Tibial artery (tissue), 4 donors: ENCODE measurements around the gene REXO1.

Experiments
- DNase-seq, 2 donors: peaks; one replicate each; pipeline ENCODE4 v3.0.0-alpha.2; 2019
- H3K27ac ChIP-seq, 2 donors: fragments of 200-600 bp; sonication (generic) in 1 of 2; 1 replicate in 1 of 2; 2 replicates in 1 of 2; pipeline ENCODE4 v1.5.1; 2018 to 2019; ENCODE audit warnings: mild to moderate bottlenecking in 1 of 2
- H3K27me3 ChIP-seq, 2 donors: fragments of 200-600 bp; sonication (generic) in 1 of 2; one replicate each; pipeline versions ENCODE4 v1.5.1 to v1.6.0; 2016 to 2019
- H3K36me3 ChIP-seq, 3 donors: fragments of 200-600 bp; sonication (generic) in 2 of 3; one replicate each; pipeline ENCODE4 v1.5.1; 2016 to 2019; ENCODE audit warnings: mild to moderate bottlenecking in 2 of 3
- H3K4me1 ChIP-seq, 4 donors: fragments of 200-600 bp; sonication (generic) in 2 of 4; 1 replicate in 3 of 4; 2 replicates in 1 of 4; pipeline ENCODE4 v1.5.1; 2016 to 2019
- H3K4me3 ChIP-seq, 2 donors: fragments of 200-600 bp; sonication (generic) in 1 of 2; 1 replicate in 1 of 2; 2 replicates in 1 of 2; pipeline ENCODE4 v1.5.1; 2018 to 2019; ENCODE audit warnings: mild to moderate bottlenecking in 2 of 2
- H3K9me3 ChIP-seq, 3 donors: fragments of 200-600 bp; sonication (generic) in 1 of 3; one replicate each; pipeline ENCODE4 v1.5.1; 2016 to 2019
- intact Hi-C: fragments of 100-400 bp; cut with DNase I; formaldehyde crosslinking; loops from one replicate; pipeline ENCODE4 v1.15.0; 2023; ENCODE audit warnings: low total_unique reads
- TF ChIP-seq, protein P1 (sequence below), 2 experiments: fragments of 200-600 bp in 1 of 2; fragments of 450-650 bp in 1 of 2; IDR thresholded peaks; one replicate each; pipeline ENCODE4 v1.5.1; 2017 to 2019; ENCODE audit warnings: antibody characterized with exemption in 2 of 2, mild to moderate bottlenecking in 1 of 2, moderate library complexity in 1 of 2

The REXO1 gene

DNA sequence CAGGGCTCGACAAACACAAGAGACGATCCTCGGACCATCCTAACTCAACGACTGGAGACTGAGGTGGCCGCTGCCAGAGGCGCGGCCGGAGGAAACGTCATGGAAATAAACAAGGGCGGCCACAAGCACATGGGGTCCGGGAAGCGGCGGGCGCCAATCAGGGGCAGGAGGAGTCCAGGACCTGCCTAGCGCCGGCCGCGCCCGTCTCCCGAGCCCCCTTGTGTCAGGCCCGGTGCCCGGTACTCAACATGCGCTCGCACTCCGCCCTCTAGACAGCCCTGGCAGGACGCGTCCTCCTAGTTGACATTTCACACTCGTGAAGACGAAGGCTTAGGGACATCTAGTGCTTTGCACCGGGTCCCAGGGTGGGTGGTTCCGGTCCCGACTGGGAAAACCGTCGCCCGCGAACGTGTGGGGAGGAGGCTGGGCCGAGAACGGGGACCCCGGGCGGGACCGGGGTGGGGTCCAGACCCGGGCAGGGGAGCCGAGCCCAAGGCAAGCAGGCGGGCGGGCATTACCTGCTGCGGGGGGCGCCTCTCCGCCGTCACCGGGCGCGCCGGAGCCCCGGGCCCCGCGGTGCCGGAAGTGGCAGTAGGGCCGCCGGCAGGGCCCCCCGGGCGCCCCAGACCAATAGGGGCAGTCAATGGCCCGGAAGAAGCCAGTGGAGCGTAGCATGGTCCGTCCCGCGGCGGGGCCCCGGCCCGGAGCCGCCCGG lies 442 bp downstream of the REXO1 start:
- no peaks in the 10 kb centered on the region for H3K9me3 ChIP-seq
- peaks cover 0 to 4% (median 0%) of the 10 kb centered on the region in 3 donors for H3K36me3 ChIP-seq
- H3K4me1 ChIP-seq: peaks cover 0 to 62% (median 48%) of the 10 kb centered on the region in 4 donors
- peak in 1 of 2 donors; percentile 69 for DNase-seq
- intact Hi-C loops: no loop called here
- peak overlapping the region; percentile 95 to 98 for H3K27ac ChIP-seq
- peak overlapping the region; percentile 95 to 99 for H3K4me3 ChIP-seq
- no peaks in the 10 kb centered on the region for H3K27me3 ChIP-seq
- TF ChIP-seq, protein P1, sequence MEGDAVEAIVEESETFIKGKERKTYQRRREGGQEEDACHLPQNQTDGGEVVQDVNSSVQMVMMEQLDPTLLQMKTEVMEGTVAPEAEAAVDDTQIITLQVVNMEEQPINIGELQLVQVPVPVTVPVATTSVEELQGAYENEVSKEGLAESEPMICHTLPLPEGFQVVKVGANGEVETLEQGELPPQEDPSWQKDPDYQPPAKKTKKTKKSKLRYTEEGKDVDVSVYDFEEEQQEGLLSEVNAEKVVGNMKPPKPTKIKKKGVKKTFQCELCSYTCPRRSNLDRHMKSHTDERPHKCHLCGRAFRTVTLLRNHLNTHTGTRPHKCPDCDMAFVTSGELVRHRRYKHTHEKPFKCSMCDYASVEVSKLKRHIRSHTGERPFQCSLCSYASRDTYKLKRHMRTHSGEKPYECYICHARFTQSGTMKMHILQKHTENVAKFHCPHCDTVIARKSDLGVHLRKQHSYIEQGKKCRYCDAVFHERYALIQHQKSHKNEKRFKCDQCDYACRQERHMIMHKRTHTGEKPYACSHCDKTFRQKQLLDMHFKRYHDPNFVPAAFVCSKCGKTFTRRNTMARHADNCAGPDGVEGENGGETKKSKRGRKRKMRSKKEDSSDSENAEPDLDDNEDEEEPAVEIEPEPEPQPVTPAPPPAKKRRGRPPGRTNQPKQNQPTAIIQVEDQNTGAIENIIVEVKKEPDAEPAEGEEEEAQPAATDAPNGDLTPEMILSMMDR (IDR thresholded peaks at IDR 0.05): no peak

DNA sequence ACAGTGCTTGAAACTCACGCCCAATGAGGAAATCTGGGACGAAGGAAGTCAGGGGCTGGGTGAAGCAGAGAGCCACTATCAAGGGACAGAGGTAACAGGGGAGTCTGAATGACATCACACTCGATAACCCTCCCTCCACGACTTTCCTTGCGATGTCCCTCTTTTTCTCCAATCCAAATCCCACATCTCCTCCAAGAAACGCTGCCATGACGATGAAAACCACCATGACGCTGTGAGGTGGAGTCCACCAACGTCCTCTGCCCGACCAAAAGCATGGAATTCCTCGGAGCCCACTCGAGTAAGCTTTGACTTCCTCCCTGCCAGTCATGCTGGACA lies 967 bp downstream of the REXO1 start:
- H3K27ac ChIP-seq: peak overlapping the region in 1 of 2 donors; percentile 95
- DNase-seq: no peak
- TF ChIP-seq, protein P1 (IDR thresholded peaks at IDR 0.05): no peak
- no peaks in the 10 kb centered on the region for H3K9me3 ChIP-seq
- H3K4me3 ChIP-seq: peak overlapping the region; percentile 95 to 99
- intact Hi-C loops: no loop called here
- peaks cover 0 to 4% (median 0%) of the 10 kb centered on the region in 3 donors for H3K36me3 ChIP-seq
- peaks cover 0 to 62% (median 52%) of the 10 kb centered on the region in 4 donors for H3K4me1 ChIP-seq
- no peaks in the 10 kb centered on the region for H3K27me3 ChIP-seq

- H3K36me3 ChIP-seq: peaks cover 0 to 4% (median 0%) of the 10 kb centered on the region in 3 donors
- intact Hi-C loops: no loop called here
- no peak overlapping the region for H3K27ac ChIP-seq
- H3K9me3 ChIP-seq: no peaks in the 10 kb centered on the region
- no peaks in the 10 kb centered on the region for H3K27me3 ChIP-seq
- peak overlapping the region; percentile 95 to 99 for H3K4me3 ChIP-seq
- peaks cover 0 to 59% (median 54%) of the 10 kb centered on the region in 4 donors for H3K4me1 ChIP-seq
- no peak for DNase-seq
- TF ChIP-seq, protein P1 (IDR thresholded peaks at IDR 0.05): no peak
Measured at GRCh38 chr19:1846517-1847204, 1.6 kb downstream of the REXO1 start.

GRCh38 chr19:1845642-1846041 lies 2.6 kb downstream of the REXO1 start:
- intact Hi-C loops: no loop called here
- Histone ChIP-seq H3K4me3 (no peak overlapping the region), H3K27ac (no peak overlapping the region), H3K9me3 (no peaks in the 10 kb centered on the region), H3K4me1 (peaks cover 0 to 69% (median 56%) of the 10 kb centered on the region in 4 donors), H3K27me3 (no peaks in the 10 kb centered on the region), H3K36me3 (peaks cover 0 to 4% (median 0%) of the 10 kb centered on the region in 3 donors)
- no peak for DNase-seq
- TF ChIP-seq, protein P1 (IDR thresholded peaks at IDR 0.05): no peak

GRCh38 chr19:1845125-1845515 lies 3.2 kb downstream of the REXO1 start:
- Histone ChIP-seq H3K27me3 (no peaks in the 10 kb centered on the region), H3K4me1 (peaks cover 0 to 70% (median 56%) of the 10 kb centered on the region in 4 donors), H3K9me3 (no peaks in the 10 kb centered on the region), H3K27ac (no peak overlapping the region), H3K36me3 (peaks cover 0 to 4% (median 0%) of the 10 kb centered on the region in 3 donors), H3K4me3 (no peak overlapping the region)
- TF ChIP-seq, protein P1 (IDR thresholded peaks at IDR 0.05): no peak
- intact Hi-C loops: no loop called here
- no peak for DNase-seq
